Endothelial cell of umbilical vein (primary cell): ENCODE data around the gene TSPAN9. TPM values are rescaled to one million over a fixed set of nuclear protein-coding genes. Genes with fewer than 3 reads are reported as not detected.

Source experiments
- BruUV-seq: library from RNA; stranded (reverse); fragments of 400-500 nt; replicated peaks from 2 replicates; lab custom pipeline; 2021; lab: Mats Ljungman, UMichigan
- CTCF ChIA-PET: fragments of 300-600, 350-600 bp; sonication (Branson Sonifier 250); formaldehyde crosslinking; loops from one replicate; lab custom pipeline; 2021; ENCODE audit warnings: antibody characterized with exemption, inconsistent platforms; lab: Charles Lee
- POLR2A ChIA-PET: fragments of 300-600, 350-600 bp; sonication (Branson Sonifier 250); formaldehyde crosslinking; loops from one replicate; lab custom pipeline; 2021; ENCODE audit warnings: antibody characterized with exemption, inconsistent platforms; lab: Charles Lee
- DNase-seq: peaks from one replicate; pipeline ENCODE4 v3.0.0-alpha.2; 2011; ENCODE audit warnings: low read depth, low spot score
- FAIRE-seq: peaks from 2 replicates; lab custom pipeline; 2011; peaks lifted over from hg19 to GRCh38; lab: Jason Lieb, UNC
- H2AFZ ChIP-seq: 2 replicates; pipeline ENCODE4 v1.6.0; 2012; ENCODE audit warnings: low read depth, low read length, control low read depth, inconsistent platforms
- H3K27ac ChIP-seq: 2 replicates; pipeline ENCODE4 v1.5.1; 2011; ENCODE audit warnings: low read depth, mild to moderate bottlenecking, control low read depth, low read length, moderate library complexity; ENCODE audit not compliant: insufficient read depth
- H3K27me3 ChIP-seq, 2 experiments: 2 replicates each; pipeline versions ENCODE4 v1.6.0 to v1.6.1; 2011; ENCODE audit warnings: low read length in 2 of 2, mixed read lengths in 1 of 2; ENCODE audit not compliant: control insufficient read depth in 2 of 2, insufficient read depth in 2 of 2
- H3K36me3 ChIP-seq, 2 experiments: 2 replicates in 1 of 2; 3 replicates in 1 of 2; pipeline ENCODE4 v1.5.1; 2011; ENCODE audit warnings: low read length in 2 of 2, mild to moderate bottlenecking in 1 of 2, moderate library complexity in 1 of 2; ENCODE audit not compliant: control insufficient read depth in 2 of 2, insufficient read depth in 2 of 2; ENCODE audit errors: extremely low read depth in 1 of 2
- H3K4me1 ChIP-seq: 3 replicates; pipeline ENCODE4 v1.5.1; 2011; ENCODE audit warnings: mild to moderate bottlenecking, low read length; ENCODE audit not compliant: control insufficient read depth, insufficient read depth; ENCODE audit errors: extremely low read depth
- H3K4me2 ChIP-seq: 2 replicates; pipeline ENCODE4 v1.6.1; 2011; ENCODE audit warnings: low read length, control low read depth, mixed read lengths; ENCODE audit not compliant: insufficient read depth
- H3K4me3 ChIP-seq, 3 experiments: fragments of 200-600 bp in 1 of 3; sonication (generic), shearing (Covaris generic) in 1 of 3; replicated peaks in 1 of 3; 2 replicates each; pipeline ENCODE4 v1.5.1; 2011 to 2016; ENCODE audit warnings: control low read depth in 3 of 3, low read length in 3 of 3, mild to moderate bottlenecking in 2 of 3, inconsistent platforms in 1 of 3, low read depth in 1 of 3, moderate library complexity in 1 of 3; ENCODE audit not compliant: insufficient read depth in 1 of 3
- H3K79me2 ChIP-seq: 2 replicates; pipeline ENCODE4 v1.6.0; 2012; ENCODE audit warnings: low read length, inconsistent platforms; ENCODE audit not compliant: control insufficient read depth, insufficient read depth
- H3K9ac ChIP-seq: replicated peaks from 2 replicates; pipeline ENCODE3; 2011; ENCODE audit warnings: low read length, control low read depth; ENCODE audit not compliant: insufficient read depth; ENCODE audit errors: extremely low read depth
- H3K9me1 ChIP-seq: replicated peaks from 3 replicates; pipeline ENCODE4 v1.6.0; 2011; ENCODE audit warnings: mild to moderate bottlenecking, low read length; ENCODE audit not compliant: control insufficient read depth, insufficient read depth; ENCODE audit errors: extremely low read depth
- H3K9me3 ChIP-seq: replicated peaks from 2 replicates; pipeline ENCODE4 v1.5.1; 2012; ENCODE audit warnings: low read length, inconsistent platforms; ENCODE audit not compliant: control insufficient read depth, insufficient read depth
- H4K20me1 ChIP-seq: replicated peaks from 2 replicates; pipeline ENCODE3; 2011; ENCODE audit warnings: mild to moderate bottlenecking, low read length; ENCODE audit not compliant: control insufficient read depth, insufficient read depth; ENCODE audit errors: extremely low read depth
- EZH2 ChIP-seq: IDR thresholded peaks from 2 replicates; pipeline ENCODE4 v1.6.1; 2012; ENCODE audit warnings: borderline replicate concordance, low read depth, mild to moderate bottlenecking, moderate library complexity, low read length, inconsistent platforms; ENCODE audit not compliant: severe bottlenecking
- FOS ChIP-seq: IDR thresholded peaks from 2 replicates; pipeline ENCODE4 v1.6.1; 2011; ENCODE audit warnings: mild to moderate bottlenecking, low read length, moderate library complexity, borderline replicate concordance; ENCODE audit not compliant: insufficient read depth
- GATA2 ChIP-seq: IDR thresholded peaks from 2 replicates; pipeline ENCODE4 v1.7.0; 2011; ENCODE audit warnings: low read depth, mild to moderate bottlenecking, moderate library complexity, mixed read lengths, low read length; ENCODE audit not compliant: insufficient read length, insufficient read depth
- JUN ChIP-seq: IDR thresholded peaks from 2 replicates; pipeline ENCODE4 v1.6.1; 2011; ENCODE audit warnings: borderline replicate concordance, low read depth; ENCODE audit not compliant: insufficient read length, insufficient read depth
- MYC ChIP-seq: IDR thresholded peaks from one replicate; pipeline ENCODE4 v1.6.1; 2011; ENCODE audit warnings: mild to moderate bottlenecking, low read depth, low read length
- POLR2A ChIP-seq: IDR thresholded peaks from 2 replicates; pipeline ENCODE4 v1.6.1; 2012; ENCODE audit warnings: low read depth, mild to moderate bottlenecking, control low read depth, low read length
- POLR2AphosphoS5 ChIP-seq: IDR thresholded peaks from 2 replicates; pipeline ENCODE4 v1.6.1; 2012; ENCODE audit warnings: low read depth, mild to moderate bottlenecking, control low read depth, low read length, moderate library complexity; ENCODE audit not compliant: insufficient read depth
- dilution Hi-C: fragments of 300-500 bp; cut with MboI; formaldehyde crosslinking; loops from one replicate; pipeline ENCODE4 v1.15.0; 2019; ENCODE audit warnings: low sequenced_read_pairs; ENCODE audit not compliant: extremely low pct_ligation_motif_present
- intact Hi-C: fragments of 100-400 bp; cut with micrococcal nuclease; formaldehyde crosslinking; loops from one replicate; pipeline ENCODE4 v1.10.0; 2022
- polyA plus RNA-seq, 4 experiments: library from polyadenylated mRNA; depleted of rRNA in 3 of 4; stranded (reverse) in 3 of 4; unstranded in 1 of 4; fragments of >200 nt; gene quantifications; 2 replicates each; pipeline versions ENCODE4 v1.2.1 to v1.2.3, GENCODE V29; 2011 to 2012; ENCODE audit warnings: missing spikeins in 1 of 4
- total RNA-seq: library from RNA; stranded (reverse); gene quantifications from 2 replicates; pipeline ENCODE4 v1.2.3, GENCODE V29; 2021
- TF ChIP-seq, protein P1 (sequence below), 2 donors: IDR thresholded peaks; 1 replicate in 1 of 2; 2 replicates in 1 of 2; pipeline ENCODE4 v1.5.1; 2011; ENCODE audit warnings: low read length in 2 of 2, mild to moderate bottlenecking in 2 of 2, moderate library complexity in 2 of 2, control low read depth in 1 of 2, inconsistent platforms in 1 of 2, low read depth in 1 of 2; ENCODE audit not compliant: insufficient read depth in 1 of 2; ENCODE audit errors: extremely low read depth in 1 of 2
- TF ChIP-seq, protein P2 (sequence below): IDR thresholded peaks from 2 replicates; pipeline ENCODE4 v1.6.1; 2011; ENCODE audit not compliant: insufficient read depth, insufficient read length

TSPAN9 gene
- total and polyA plus RNA-seq, 2 donors (not counting 3 experiments of a cell fraction or from before 2014, with no cell fraction given) = 43.3 to 66.8 TPM

DNA sequence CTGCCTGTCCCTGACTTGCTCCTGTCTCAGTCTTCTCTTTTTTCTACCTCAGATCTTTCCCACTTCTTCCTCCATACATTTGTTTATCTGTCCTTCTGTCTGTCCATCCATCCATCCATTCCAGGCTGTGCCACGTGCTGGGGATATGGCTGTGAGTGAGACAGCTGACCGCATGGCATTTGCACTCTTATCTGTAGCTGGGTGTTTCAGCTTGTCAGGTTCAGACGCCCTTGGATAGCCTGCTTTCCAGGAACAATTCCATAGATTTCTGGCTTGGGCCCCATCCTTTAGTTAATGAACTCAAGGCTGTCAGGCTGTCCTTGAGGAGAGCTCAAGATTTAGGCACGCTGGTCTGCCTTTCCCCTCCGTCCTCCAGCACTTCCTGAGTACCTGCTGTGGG lies 116.6 kb downstream of the TSPAN9 start:
- no peaks in the 10 kb centered on the region for H4K20me1 ChIP-seq
- no peak overlapping the region for H2AFZ ChIP-seq
- BruUV-seq = no TSS peak
- H3K4me1 ChIP-seq = no peaks in the 10 kb centered on the region
- ChIA-PET POLR2A (no interaction called here), CTCF (interaction anchor here (1.3 to 2.8 kb wide), 5 partner anchors 9 to 120 kb away, joined by 3 to 11 read pairs (median 6); no protein-coding TSS in a partner anchor)
- H3K27me3 ChIP-seq = no peaks in the 10 kb centered on the region
- FAIRE-seq = no peak
- H3K9me3 ChIP-seq = no peaks in the 10 kb centered on the region
- H3K9ac ChIP-seq = no peak overlapping the region
- no peaks in the 10 kb centered on the region for H3K79me2 ChIP-seq
- H3K4me2 ChIP-seq = no peak overlapping the region
- TF ChIP-seq, protein P1, sequence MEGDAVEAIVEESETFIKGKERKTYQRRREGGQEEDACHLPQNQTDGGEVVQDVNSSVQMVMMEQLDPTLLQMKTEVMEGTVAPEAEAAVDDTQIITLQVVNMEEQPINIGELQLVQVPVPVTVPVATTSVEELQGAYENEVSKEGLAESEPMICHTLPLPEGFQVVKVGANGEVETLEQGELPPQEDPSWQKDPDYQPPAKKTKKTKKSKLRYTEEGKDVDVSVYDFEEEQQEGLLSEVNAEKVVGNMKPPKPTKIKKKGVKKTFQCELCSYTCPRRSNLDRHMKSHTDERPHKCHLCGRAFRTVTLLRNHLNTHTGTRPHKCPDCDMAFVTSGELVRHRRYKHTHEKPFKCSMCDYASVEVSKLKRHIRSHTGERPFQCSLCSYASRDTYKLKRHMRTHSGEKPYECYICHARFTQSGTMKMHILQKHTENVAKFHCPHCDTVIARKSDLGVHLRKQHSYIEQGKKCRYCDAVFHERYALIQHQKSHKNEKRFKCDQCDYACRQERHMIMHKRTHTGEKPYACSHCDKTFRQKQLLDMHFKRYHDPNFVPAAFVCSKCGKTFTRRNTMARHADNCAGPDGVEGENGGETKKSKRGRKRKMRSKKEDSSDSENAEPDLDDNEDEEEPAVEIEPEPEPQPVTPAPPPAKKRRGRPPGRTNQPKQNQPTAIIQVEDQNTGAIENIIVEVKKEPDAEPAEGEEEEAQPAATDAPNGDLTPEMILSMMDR (IDR thresholded peaks at IDR 0.05; ENCODE audit: extremely low read depth in 1 of 2, insufficient read depth in 1 of 2, low read depth in 1 of 2, low read length in 2 of 2) = no peak
- TF ChIP-seq MYC = no peak
- no peak for TF ChIP-seq GATA2
- TF ChIP-seq, protein P2, sequence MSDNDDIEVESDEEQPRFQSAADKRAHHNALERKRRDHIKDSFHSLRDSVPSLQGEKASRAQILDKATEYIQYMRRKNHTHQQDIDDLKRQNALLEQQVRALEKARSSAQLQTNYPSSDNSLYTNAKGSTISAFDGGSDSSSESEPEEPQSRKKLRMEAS = no peak
- no peak for TF ChIP-seq POLR2A
- no peak for TF ChIP-seq POLR2AphosphoS5
- no peak for TF ChIP-seq FOS
- no peak for TF ChIP-seq EZH2
- TF ChIP-seq JUN = no peak
- no peak for DNase-seq
- intact Hi-C loops (loop anchor here (2.0 kb wide), 1 partner anchor 23 kb away; no protein-coding TSS in a partner anchor), dilution Hi-C loops (no loop called here)
- H3K36me3 ChIP-seq = no peaks in the 10 kb centered on the region
- H3K4me3 ChIP-seq = no peak overlapping the region
- H3K27ac ChIP-seq = no peak overlapping the region
- no peaks in the 10 kb centered on the region for H3K9me1 ChIP-seq
